Measurements from ENCODE around the gene ITGB4. TPM values are rescaled to one million over a fixed set of nuclear protein-coding genes. Genes with fewer than 3 reads are reported as not detected.

The ITGB4 gene
- total RNA-seq, 1 donor from 2014 or later: not detected

- no peaks in the 10 kb centered on the region for H3K36me3 Mint-ChIP-seq
Measured at GRCh38 chr17:75740631-75741077, 19.4 kb downstream of the ITGB4 start.

GRCh38 chr17:75742337-75742736, 21.1 kb downstream of the ITGB4 start:
- no peaks in the 10 kb centered on the region for H3K36me3 Mint-ChIP-seq
- H3K4me3 ChIP-seq: no peak overlapping the region
- H3K27me3 Mint-ChIP-seq (ENCODE audit: insufficient read depth, low read depth): peaks cover 3% of the 10 kb centered on the region
- H2AFZ ChIP-seq (replicated peaks): no peak overlapping the region
- no peaks in the 10 kb centered on the region for H3K36me3 ChIP-seq
- no peaks in the 10 kb centered on the region for H3K9me3 ChIP-seq (ENCODE audit: low read depth)
- no peak overlapping the region for H3K4me2 ChIP-seq
- H3K9ac ChIP-seq: no peak overlapping the region
- TF ChIP-seq EZH2 (IDR thresholded peaks at IDR 0.05) (no peak), CTCF (IDR thresholded peaks at IDR 0.05) (no peak), EZH2phosphoT487 (IDR thresholded peaks at IDR 0.05) (no peak)
- H3K27me3 ChIP-seq: no peaks in the 10 kb centered on the region
- no peak overlapping the region for H3K27ac Mint-ChIP-seq
- H3K4me3 Mint-ChIP-seq: no peak overlapping the region
- DNase-seq (ENCODE audit: low spot score): no peak
- H4K20me1 ChIP-seq (ENCODE audit: low read depth): no peaks in the 10 kb centered on the region
- H3K9me3 Mint-ChIP-seq: no peaks in the 10 kb centered on the region
- no peaks in the 10 kb centered on the region for H3K79me2 ChIP-seq (ENCODE audit: low read depth)
- peaks cover under 1% of the 10 kb centered on the region for H3F3A ChIP-seq (ENCODE audit: low read depth)
- peaks cover 6% of the 10 kb centered on the region for H3K4me1 Mint-ChIP-seq
- no peaks in the 10 kb centered on the region for H3K4me1 ChIP-seq
- H3K27ac ChIP-seq: no peak overlapping the region

More at GRCh38 chr17:75740631-75741077, 19.4 kb downstream of the ITGB4 start:
- H2AFZ ChIP-seq (replicated peaks): no peak overlapping the region
- H3K9ac ChIP-seq: no peak overlapping the region
- Mint-ChIP-seq H3K4me1 (peaks cover 6% of the 10 kb centered on the region), H3K9me3 (no peaks in the 10 kb centered on the region), H3K27ac (no peak overlapping the region), H3K27me3 (ENCODE audit: insufficient read depth, low read depth) (peaks cover 3% of the 10 kb centered on the region), H3K4me3 (no peak overlapping the region)
- no peaks in the 10 kb centered on the region for H3K4me1 ChIP-seq
- no peaks in the 10 kb centered on the region for H3K9me3 ChIP-seq (ENCODE audit: low read depth)
- H3K4me2 ChIP-seq: no peak overlapping the region
- no peak overlapping the region for H3K4me3 ChIP-seq
- no peak overlapping the region for H3K27ac ChIP-seq
- no peaks in the 10 kb centered on the region for H3F3A ChIP-seq (ENCODE audit: low read depth)
- H3K27me3 ChIP-seq: no peaks in the 10 kb centered on the region
- no peak for DNase-seq (ENCODE audit: low spot score)
- TF ChIP-seq EZH2 (IDR thresholded peaks at IDR 0.05): no peak
- no peak for TF ChIP-seq EZH2phosphoT487 (IDR thresholded peaks at IDR 0.05)
- TF ChIP-seq CTCF (IDR thresholded peaks at IDR 0.05): no peak
- H3K36me3 ChIP-seq: no peaks in the 10 kb centered on the region
- H3K79me2 ChIP-seq (ENCODE audit: low read depth): no peaks in the 10 kb centered on the region
- no peaks in the 10 kb centered on the region for H4K20me1 ChIP-seq (ENCODE audit: low read depth)

- Histone ChIP-seq H3K27ac (no peak overlapping the region), H3K27me3 (no peaks in the 10 kb centered on the region), H3F3A (ENCODE audit: low read depth) (peaks cover 4% of the 10 kb centered on the region), H3K4me3 (no peak overlapping the region), H3K79me2 (ENCODE audit: low read depth) (no peaks in the 10 kb centered on the region), H3K9me3 (ENCODE audit: low read depth) (no peaks in the 10 kb centered on the region), H3K36me3 (no peaks in the 10 kb centered on the region), H3K4me2 (no peak overlapping the region), H4K20me1 (ENCODE audit: low read depth) (no peaks in the 10 kb centered on the region), H3K9ac (no peak overlapping the region), H3K4me1 (no peaks in the 10 kb centered on the region), H2AFZ (replicated peaks) (no peak overlapping the region)
- Mint-ChIP-seq H3K27me3 (ENCODE audit: insufficient read depth, low read depth) (peaks cover 6% of the 10 kb centered on the region), H3K4me3 (no peak overlapping the region), H3K27ac (no peak overlapping the region), H3K4me1 (no peaks in the 10 kb centered on the region), H3K9me3 (no peaks in the 10 kb centered on the region), H3K36me3 (no peaks in the 10 kb centered on the region)
- TF ChIP-seq CTCF (IDR thresholded peaks at IDR 0.05) (no peak), EZH2phosphoT487 (IDR thresholded peaks at IDR 0.05) (no peak), EZH2 (IDR thresholded peaks at IDR 0.05) (no peak)
- DNase-seq (ENCODE audit: low spot score): no peak
Measured at GRCh38 chr17:75743625-75744206, 22.5 kb downstream of the ITGB4 start.

Data from neural progenitor cell (in vitro differentiated cells).